Mammary microvascular endothelial cell (primary cell): ENCODE results near the gene PRKX. TPM values are rescaled to one million over a fixed set of nuclear protein-coding genes. Genes with fewer than 3 reads are reported as not detected.

Experiments
- total RNA-seq: library from RNA; depleted of rRNA; stranded (reverse); fragments of >200 nt; gene quantifications from 2 replicates; pipeline ENCODE4 v1.2.3, GENCODE V29; 2015

PRKX gene
- 20.8 and 31.9 TPM in 2 replicates for total RNA-seq

GRCh38 chrX:3713225-3713936 is at the start of gene PRKX:
Gene PRKX (minus strand): TSS chrX:3713649. CDS start chrX:3713253, 396 bp downstream.

